CMK (cell line): ENCODE measurements around the gene MYEF2.

Experiments
- DNase-seq: peaks from one replicate; pipeline ENCODE4 v3.0.0-alpha.2; 2010; ENCODE audit warnings: low read depth

The MYEF2 gene

GRCh38 chr15:48086133-48086532 lies 92.0 kb downstream of the MYEF2 start:
- no peak for DNase-seq

- no peak for DNase-seq
Observed at GRCh38 chr15:48085591-48085930, 92.5 kb downstream of the MYEF2 start.

- DNase-seq: no peak
Observed at GRCh38 chr15:48084759-48085590, 93.1 kb downstream of the MYEF2 start.
